Cardiac muscle cell (in vitro differentiated cells and primary cell): ENCODE measurements around the gene MAST1. TPM values are rescaled to one million over a fixed set of nuclear protein-coding genes. Genes with fewer than 3 reads are reported as not detected.

Experiments
- DNase-seq, 2 donors: peaks; one replicate each; pipeline versions ENCODE4 v3.0.0 to v3.0.0-alpha.2; 2010 to 2017; ENCODE audit warnings: low read depth in 1 of 2, low spot score in 1 of 2
- H3K27ac ChIP-seq: fragments of 200-600 bp; sonication (generic); 2 replicates; pipeline ENCODE4 v1.5.1; 2016
- H3K27me3 ChIP-seq: fragments of 200-600 bp; sonication (generic); 2 replicates; pipeline ENCODE4 v1.6.0; 2016; ENCODE audit warnings: control low read depth
- H3K36me3 ChIP-seq: fragments of 200-600 bp; sonication (generic); 2 replicates; pipeline ENCODE4 v1.5.1; 2016; ENCODE audit warnings: control low read depth
- H3K4me1 ChIP-seq: fragments of 200-600 bp; sonication (generic); 2 replicates; pipeline ENCODE4 v1.8.1; 2017; ENCODE audit warnings: low read depth, mild to moderate bottlenecking, mixed run types
- H3K4me3 ChIP-seq: fragments of 200-600 bp; sonication (generic); 2 replicates; pipeline ENCODE4 v1.5.1; 2016; ENCODE audit warnings: mild to moderate bottlenecking
- H3K9me3 ChIP-seq: fragments of 200-600 bp; sonication (generic); 2 replicates; pipeline ENCODE4 v1.5.1; 2017; ENCODE audit warnings: low read depth, mild to moderate bottlenecking, control low read depth
- CTCF ChIP-seq: IDR thresholded peaks from 2 replicates; pipeline ENCODE4 v1.5.1; 2012; ENCODE audit warnings: low read depth, mild to moderate bottlenecking, low read length
- polyA plus RNA-seq: library from polyadenylated mRNA; unstranded; fragments of >200 nt; fragmentation: Nextera tagmentation; extraction: Ambion mirVana; gene quantifications from 2 replicates; pipeline ENCODE4 v1.2.1, GENCODE V29; 2016
- total RNA-seq: library from RNA; depleted of rRNA; stranded (reverse); fragments of >200 nt; gene quantifications from 2 replicates; pipeline ENCODE4 v1.2.3, GENCODE V29; 2016

The MAST1 gene
- total and polyA plus RNA-seq, 2 experiments from 2014 or later = 3.9 to 7.9 TPM

DNA sequence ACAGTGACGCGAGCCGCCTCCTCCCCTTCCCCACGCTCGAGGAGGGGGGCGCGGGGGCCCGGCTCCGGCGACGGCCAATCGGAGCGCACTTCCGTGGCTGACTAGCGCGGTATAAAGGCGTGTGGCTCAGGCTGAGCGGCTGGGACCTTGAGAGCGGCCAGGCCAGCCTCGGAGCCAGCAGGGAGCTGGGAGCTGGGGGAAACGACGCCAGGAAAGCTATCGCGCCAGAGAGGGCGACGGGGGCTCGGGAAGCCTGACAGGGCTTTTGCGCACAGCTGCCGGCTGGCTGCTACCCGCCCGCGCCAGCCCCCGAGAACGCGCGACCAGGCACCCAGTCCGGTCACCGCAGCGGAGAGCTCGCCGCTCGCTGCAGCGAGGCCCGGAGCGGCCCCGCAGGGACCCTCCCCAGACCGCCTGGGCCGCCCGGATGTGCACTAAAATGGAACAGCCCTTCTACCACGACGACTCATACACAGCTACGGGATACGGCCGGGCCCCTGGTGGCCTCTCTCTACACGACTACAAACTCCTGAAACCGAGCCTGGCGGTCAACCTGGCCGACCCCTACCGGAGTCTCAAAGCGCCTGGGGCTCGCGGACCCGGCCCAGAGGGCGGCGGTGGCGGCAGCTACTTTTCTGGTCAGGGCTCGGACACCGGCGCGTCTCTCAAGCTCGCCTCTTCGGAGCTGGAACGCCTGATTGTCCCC lies 46.8 kb upstream of the MAST1 start, which contains the start of gene JUNB:
Gene JUNB, plus strand, starts transcription at position 142 of the 706 bp plus-strand sequence. Its CDS starts 286 bp downstream, at position 428.
- peak within 1 kb of the TSS; percentile 82 for H3K27ac ChIP-seq

GRCh38 chr19:12792051-12792852 lies 46.1 kb upstream of the MAST1 start:
- Histone ChIP-seq H3K4me1 (peaks cover 18% of the 10 kb centered on the region), H3K27ac (peak overlapping the region; percentile 82), H3K36me3 (no peaks in the 10 kb centered on the region), H3K9me3 (no peaks in the 10 kb centered on the region), H3K27me3 (no peaks in the 10 kb centered on the region), H3K4me3 (peak overlapping the region; percentile 42)
- TF ChIP-seq CTCF = no peak
- DNase-seq = peak; percentile 67 to 74

More for the DNA sequence above, 46.8 kb upstream of the MAST1 start, which contains the start of gene JUNB:
- H3K4me3 ChIP-seq = peak within 1 kb of the TSS; percentile 42
- no peaks in the 10 kb centered on the region for H3K27me3 ChIP-seq
- no peak for TF ChIP-seq CTCF
- H3K4me1 ChIP-seq = peaks cover 18% of the 10 kb centered on the region
- peak; percentile 95 to 99 for DNase-seq
- H3K9me3 ChIP-seq = no peaks in the 10 kb centered on the region
- H3K36me3 ChIP-seq = no peaks in the 10 kb centered on the region

DNA sequence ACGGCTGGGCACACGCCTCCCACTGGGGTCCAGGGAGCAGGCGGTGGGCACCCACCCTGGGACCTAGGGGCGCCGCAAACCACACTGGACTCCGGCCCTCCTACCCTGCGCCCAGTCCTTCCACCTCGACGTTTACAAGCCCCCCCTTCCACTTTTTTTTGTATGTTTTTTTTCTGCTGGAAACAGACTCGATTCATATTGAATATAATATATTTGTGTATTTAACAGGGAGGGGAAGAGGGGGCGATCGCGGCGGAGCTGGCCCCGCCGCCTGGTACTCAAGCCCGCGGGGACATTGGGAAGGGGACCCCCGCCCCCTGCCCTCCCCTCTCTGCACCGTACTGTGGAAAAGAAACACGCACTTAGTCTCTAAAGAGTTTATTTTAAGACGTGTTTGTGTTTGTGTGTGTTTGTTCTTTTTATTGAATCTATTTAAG lies 45.4 kb upstream of the MAST1 start:
- no peak for DNase-seq
- Histone ChIP-seq H3K36me3 (no peaks in the 10 kb centered on the region), H3K27me3 (no peaks in the 10 kb centered on the region), H3K27ac (peak overlapping the region; percentile 82), H3K9me3 (no peaks in the 10 kb centered on the region), H3K4me1 (peaks cover 18% of the 10 kb centered on the region), H3K4me3 (peak overlapping the region; percentile 42)
- TF ChIP-seq CTCF = no peak

GRCh38 chr19:12793290-12794195 lies 44.8 kb upstream of the MAST1 start:
- TF ChIP-seq CTCF = no peak
- Histone ChIP-seq H3K36me3 (no peaks in the 10 kb centered on the region), H3K4me1 (peaks cover 12% of the 10 kb centered on the region), H3K4me3 (peak overlapping the region; percentile 42), H3K27me3 (no peaks in the 10 kb centered on the region), H3K27ac (peak overlapping the region; percentile 82), H3K9me3 (no peaks in the 10 kb centered on the region)
- peak; percentile 93 to 97 for DNase-seq
